Uterus (tissue), 2 donors: ENCODE data around the gene GTF2F2.

Experiments
- CTCF ChIP-seq, 4 experiments: fragments of 200-600 bp in 2 of 4; fragments of 450-650 bp in 2 of 4; sonication (generic) in 2 of 4; IDR thresholded peaks; one replicate each; pipeline ENCODE4 v1.5.1; 2016 to 2019; ENCODE audit warnings: antibody characterized with exemption in 4 of 4, mild to moderate bottlenecking in 2 of 4, moderate library complexity in 1 of 4
- POLR2A ChIP-seq, 2 donors: fragments of 450-650 bp; IDR thresholded peaks; one replicate each; pipeline ENCODE4 v1.6.1; 2016; ENCODE audit warnings: antibody characterized with exemption in 2 of 2, mild to moderate bottlenecking in 1 of 2, moderate library complexity in 1 of 2

- TF ChIP-seq CTCF (IDR thresholded peaks at IDR 0.05), result no peak
- no peak for TF ChIP-seq POLR2A (IDR thresholded peaks at IDR 0.05)
These were observed 13.2 kb downstream of the GTF2F2 start for GRCh38 chr13:45133396-45134118.
